ENCODE results near the gene PELI1.
"Not testable (repeated sequence)": the region's sequence is repeated elsewhere in the genome, so short reads cannot be mapped to it uniquely, and the experiment has no call there.

PELI1 gene

DNA sequence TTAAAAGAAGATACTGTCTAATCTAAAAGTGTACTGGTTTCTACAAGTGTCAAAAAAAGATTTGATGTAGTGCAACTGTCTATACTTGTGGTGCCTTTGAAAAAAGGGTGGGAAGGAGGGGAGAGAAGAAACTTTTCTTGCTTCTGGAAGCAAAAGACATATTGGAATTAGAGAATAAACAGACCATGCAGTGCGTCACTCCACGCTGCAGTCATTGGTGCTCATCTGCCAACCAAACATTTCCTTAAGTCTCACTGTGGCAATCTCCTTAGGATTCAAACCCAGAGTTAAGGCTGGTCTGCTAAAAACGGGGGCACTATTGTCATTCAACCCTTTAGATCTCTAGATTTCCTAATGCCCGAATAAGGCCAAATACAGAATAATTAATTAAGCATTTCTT is 50.9 kb downstream of the PELI1 start:
- in situ Hi-C loops (cut with MboI; ENCODE audit: low sequenced_read_pairs) = no loop called here

DNA sequence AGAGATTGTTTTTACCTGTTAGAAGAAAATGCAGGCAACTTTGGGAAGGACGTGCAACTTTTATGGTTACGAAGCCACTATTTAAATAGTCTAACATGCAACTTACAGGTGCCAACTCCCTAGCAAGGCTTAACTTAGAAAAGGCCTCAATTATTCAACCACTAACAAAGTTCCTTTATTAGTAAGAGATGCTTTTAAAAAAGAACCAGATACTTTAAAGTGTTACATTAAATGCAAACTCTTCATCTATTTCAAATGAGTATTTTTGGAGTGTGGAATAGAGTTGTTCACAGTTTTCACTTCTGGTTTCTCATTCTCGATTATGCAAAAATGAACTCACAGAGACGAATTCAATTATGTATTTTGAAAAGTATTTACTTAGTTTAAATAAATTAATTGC is 51.7 kb downstream of the PELI1 start:
- in situ Hi-C loops (cut with MboI; ENCODE audit: low sequenced_read_pairs) = no loop called here

GRCh38 chr2:64090264-64090663 is 54.0 kb downstream of the PELI1 start:
- in situ Hi-C loops (cut with MboI; ENCODE audit: low sequenced_read_pairs) = no loop called here

DNA sequence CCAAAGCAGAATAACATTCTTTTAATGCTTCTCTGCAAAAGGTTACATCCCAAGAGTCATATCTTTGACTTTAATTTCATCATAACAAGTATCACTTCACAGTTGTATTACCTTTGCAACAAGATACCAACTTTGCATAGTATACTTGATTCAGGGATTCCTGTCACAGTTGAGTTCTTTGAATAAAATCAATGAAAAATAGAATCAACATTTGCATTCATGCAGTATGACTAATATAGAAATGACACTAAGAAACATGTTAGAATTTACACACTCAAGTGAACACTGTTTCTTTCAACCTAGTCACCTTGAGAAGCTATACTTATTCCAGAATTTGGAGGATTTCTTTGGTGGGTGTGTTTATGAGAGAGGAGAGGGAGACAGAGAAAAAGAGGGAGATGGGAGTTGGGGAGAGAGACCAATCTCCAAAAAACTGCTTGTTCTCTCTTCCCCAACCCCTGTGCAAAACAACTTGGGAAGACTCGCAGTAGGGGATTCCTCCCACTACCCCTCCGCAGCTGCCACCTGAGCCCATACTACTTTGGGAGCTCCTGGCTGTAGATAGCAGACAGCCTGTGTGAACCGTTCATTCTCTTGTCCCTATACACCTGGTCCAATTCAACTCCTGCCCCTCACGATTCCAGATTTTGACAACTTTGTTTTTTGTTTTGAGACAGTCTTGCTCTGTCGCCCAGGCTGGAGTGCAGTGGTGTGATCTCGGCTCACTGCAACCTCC is 57.7 kb downstream of the PELI1 start:
- in situ Hi-C loops (cut with MboI; ENCODE audit: low sequenced_read_pairs) = no loop called here

GRCh38 chr2:64085936-64086335 is 58.3 kb downstream of the PELI1 start:
- in situ Hi-C loops (cut with MboI; ENCODE audit: low sequenced_read_pairs) = no loop called here

DNA sequence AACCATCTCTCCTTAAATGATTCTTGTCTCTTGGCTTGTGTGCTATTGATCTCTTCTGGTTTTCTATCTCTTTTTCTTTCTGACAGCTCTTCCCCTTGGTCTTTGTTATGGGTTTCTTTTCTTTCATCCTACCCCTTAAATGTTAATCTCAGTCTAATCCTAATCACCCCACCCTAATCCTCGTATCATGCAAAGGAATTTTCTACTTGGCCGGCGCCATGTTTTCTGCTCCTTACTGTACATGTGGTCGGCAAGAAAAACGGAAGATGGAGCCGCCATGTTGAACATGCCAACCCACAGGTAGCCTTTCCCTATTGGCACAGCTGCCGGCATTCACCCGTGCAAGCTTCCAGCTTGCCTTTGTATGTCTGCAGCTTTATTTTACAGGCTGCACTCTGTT is 63.2 kb downstream of the PELI1 start:
- in situ Hi-C loops (cut with MboI; ENCODE audit: low sequenced_read_pairs) = no loop called here

DNA sequence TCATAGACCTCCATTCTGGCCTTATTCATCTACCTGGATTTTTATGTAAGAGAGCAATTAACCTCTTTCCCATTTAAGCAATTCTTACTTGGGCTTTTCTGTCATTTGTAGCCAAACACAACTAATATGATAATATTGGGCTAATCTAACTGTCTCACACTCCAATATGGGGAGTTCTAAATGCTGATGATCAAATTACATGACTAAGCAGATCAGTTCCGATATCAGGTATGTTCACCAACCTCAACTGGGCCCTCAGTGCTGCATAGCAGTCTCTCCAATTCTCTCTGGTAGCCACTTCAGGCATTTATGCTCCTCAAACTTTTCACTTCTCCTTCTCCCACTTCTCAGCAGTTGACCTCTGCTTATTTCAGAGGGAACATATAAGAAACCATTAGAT is 64.0 kb downstream of the PELI1 start:
- in situ Hi-C loops (cut with MboI; ENCODE audit: low sequenced_read_pairs) = no loop called here

GRCh38 chr2:64079688-64080087 is 64.5 kb downstream of the PELI1 start:
- in situ Hi-C loops (cut with MboI; ENCODE audit: low sequenced_read_pairs) = not testable (repeated sequence)

DNA sequence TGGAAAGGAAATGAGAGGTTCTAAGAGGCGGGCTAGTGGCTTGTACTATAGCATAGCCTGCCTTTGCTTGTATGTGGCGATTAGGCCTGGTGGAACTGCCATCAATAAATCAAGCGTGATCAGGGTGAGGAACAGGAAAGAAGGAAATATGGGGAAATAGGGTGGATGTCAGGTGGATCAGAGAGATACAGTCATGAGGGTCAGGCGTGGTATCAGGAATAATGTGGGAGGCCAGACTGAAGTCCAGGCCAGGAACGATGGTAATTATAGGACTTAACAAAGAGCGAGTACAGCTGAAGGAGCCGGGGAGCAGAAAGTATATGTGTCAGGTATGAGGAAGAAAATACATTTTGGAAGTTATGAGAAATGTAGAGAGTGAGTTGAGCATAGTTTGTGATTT is 67.4 kb downstream of the PELI1 start:
- in situ Hi-C loops (cut with MboI; ENCODE audit: low sequenced_read_pairs) = not testable (repeated sequence)

DNA sequence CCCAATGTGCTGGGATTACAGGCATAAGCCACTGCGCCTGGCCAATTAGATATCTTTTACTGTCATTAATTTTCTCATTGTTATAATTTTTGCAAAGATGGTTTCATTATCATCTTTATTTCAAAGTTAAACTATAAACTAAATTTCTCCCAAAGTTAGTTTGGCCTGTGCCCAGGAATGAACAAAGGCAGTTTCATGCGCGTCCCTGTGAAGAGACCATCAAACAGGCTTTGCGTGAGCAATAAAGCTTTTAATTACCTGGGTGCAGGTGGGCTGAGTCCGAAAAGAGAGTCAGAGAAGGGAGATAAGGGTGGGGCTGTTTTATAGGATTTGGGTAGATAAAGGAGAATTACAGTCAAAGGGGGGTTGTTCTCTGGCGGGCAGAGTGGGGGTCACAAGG is 69.6 kb downstream of the PELI1 start:
- in situ Hi-C loops (cut with MboI; ENCODE audit: low sequenced_read_pairs) = loop anchor here (25.0 kb wide), 1 partner anchor 813 kb away; no protein-coding TSS in a partner anchor

- in situ Hi-C loops (cut with MboI; ENCODE audit: low sequenced_read_pairs) = loop anchor here (25.0 kb wide), 1 partner anchor 820 kb away; no protein-coding TSS in a partner anchor
Measured at GRCh38 chr2:64067326-64067725, 76.9 kb downstream of the PELI1 start.

GRCh38 chr2:64065516-64065915 is 78.7 kb downstream of the PELI1 start:
- in situ Hi-C loops (cut with MboI; ENCODE audit: low sequenced_read_pairs) = loop anchor here (25.0 kb wide), 1 partner anchor 822 kb away; no protein-coding TSS in a partner anchor

- in situ Hi-C loops (cut with MboI; ENCODE audit: low sequenced_read_pairs) = loop anchor here (25.0 kb wide), 1 partner anchor 823 kb away; no protein-coding TSS in a partner anchor
Measured at GRCh38 chr2:64063924-64064331, 80.3 kb downstream of the PELI1 start.

- in situ Hi-C loops (cut with MboI; ENCODE audit: low sequenced_read_pairs) = loop anchor here (25.0 kb wide), 1 partner anchor 824 kb away; no protein-coding TSS in a partner anchor
Measured at GRCh38 chr2:64063454-64063853, 80.8 kb downstream of the PELI1 start.

DNA sequence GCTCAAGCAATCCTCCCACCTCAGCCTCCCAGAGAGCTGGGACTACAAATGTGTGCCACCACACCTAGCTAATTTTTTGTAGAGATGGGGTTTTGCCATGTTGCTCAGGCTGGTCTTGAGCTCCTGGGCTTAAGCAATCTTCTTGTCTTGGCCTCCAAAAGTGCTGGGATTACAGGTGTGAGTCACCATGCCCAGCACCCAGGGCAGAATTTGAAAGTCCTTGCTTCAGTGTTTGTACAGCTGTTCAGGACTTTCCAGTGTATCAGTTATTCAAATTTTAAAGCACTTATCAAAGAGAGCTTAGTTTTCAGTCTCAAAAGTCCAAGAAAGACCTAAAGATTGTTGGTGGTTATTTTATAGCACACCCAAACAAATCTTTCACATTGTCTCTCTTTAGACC is 81.4 kb downstream of the PELI1 start:
- in situ Hi-C loops (cut with MboI; ENCODE audit: low sequenced_read_pairs) = loop anchor here (25.0 kb wide), 1 partner anchor 824 kb away; no protein-coding TSS in a partner anchor

DNA sequence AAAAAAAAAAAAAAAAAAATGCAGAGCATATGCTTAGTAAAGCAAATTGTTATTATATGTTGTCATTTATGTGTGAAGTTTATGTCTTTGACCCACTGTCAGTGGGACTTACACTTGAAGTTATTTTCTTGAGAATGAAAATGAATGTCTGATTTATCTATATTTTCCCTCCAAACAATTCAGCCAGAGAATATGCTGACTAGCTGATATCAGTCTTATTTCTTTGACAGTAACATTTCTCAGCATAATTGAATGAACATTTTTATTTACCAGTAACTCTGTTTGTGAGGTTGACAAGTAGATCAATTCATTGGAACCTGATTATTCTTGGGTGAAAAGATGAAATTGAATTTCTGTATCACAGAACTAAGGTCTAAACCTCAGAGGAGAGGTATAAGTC is 85.0 kb downstream of the PELI1 start:
- in situ Hi-C loops (cut with MboI; ENCODE audit: low sequenced_read_pairs) = loop anchor here (25.0 kb wide), 1 partner anchor 828 kb away; no protein-coding TSS in a partner anchor

- in situ Hi-C loops (cut with MboI; ENCODE audit: low sequenced_read_pairs) = loop anchor here (25.0 kb wide), 1 partner anchor 831 kb away; no protein-coding TSS in a partner anchor
Measured at GRCh38 chr2:64056021-64056420, 88.2 kb downstream of the PELI1 start.

DNA sequence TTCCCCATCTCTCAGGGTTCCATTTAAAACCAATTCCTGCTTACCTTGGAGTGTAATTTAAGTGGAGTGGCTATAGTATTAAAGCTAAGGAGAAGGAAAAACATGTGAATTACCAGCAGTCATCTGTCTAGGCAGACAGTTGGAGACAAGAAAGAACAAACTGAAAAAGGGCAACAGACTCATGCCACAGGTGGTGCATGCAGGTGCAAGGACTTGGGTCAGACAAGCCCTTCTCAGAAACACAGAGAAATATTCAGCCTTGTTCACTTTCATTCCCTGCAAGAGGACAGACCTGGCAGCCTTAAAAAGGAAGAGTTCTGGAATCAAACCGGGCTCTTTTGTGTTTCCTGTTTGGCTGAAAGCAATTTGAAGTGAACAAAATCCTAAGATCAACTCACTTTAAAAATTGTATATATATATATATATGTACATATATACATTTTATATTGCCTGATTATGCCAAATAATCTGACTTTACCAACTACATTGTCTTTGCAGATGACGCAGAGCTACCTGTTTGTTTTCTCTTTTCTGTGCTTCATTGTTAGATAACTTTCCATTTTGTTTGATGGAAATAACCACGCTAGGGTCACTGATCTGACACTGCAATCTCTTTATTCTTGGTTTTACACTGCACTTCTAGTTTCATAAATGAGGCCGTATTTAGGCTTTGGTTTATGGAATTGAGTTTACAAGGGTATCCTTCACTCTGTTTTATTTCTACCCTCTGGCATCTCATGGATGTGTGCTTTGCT is 89.9 kb downstream of the PELI1 start:
- in situ Hi-C loops (cut with MboI; ENCODE audit: low sequenced_read_pairs) = loop anchor here (25.0 kb wide), 1 partner anchor 833 kb away; no protein-coding TSS in a partner anchor

- in situ Hi-C loops (cut with MboI; ENCODE audit: low sequenced_read_pairs) = loop anchor here (25.0 kb wide), 1 partner anchor 835 kb away; no protein-coding TSS in a partner anchor
Measured at GRCh38 chr2:64052463-64053241, 91.6 kb downstream of the PELI1 start.

DNA sequence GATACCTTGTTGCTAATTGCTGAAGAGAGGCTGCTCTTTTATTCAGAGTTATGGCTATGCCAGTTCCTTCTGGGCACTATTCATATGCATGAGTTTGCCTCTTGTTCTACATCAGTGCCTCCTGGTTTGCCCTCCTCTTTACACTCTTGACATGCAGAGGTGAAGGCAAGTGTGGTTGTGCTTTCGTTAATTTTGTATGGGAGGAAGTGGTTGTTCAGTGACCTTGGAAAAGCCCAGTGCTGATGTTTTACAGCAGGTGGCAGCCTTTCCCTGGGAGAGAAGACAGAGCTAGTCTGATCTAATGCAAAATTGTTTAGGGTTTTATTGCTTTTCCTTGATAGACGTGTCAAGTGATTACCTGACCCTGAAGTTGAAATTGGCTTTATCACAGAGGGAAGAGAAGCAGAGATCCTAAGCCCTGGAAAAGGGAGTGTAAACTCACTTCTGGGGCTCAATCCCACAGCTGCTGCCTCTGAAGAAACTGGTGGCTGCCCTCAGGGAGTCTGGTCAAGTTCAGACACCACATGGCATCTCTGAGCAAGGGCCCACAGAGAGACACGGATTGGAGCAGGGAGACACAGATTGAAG is 94.5 kb downstream of the PELI1 start:
- in situ Hi-C loops (cut with MboI; ENCODE audit: low sequenced_read_pairs) = loop anchor here (5.0 to 25.0 kb wide), 2 partner anchors 283 to 838 kb away; no protein-coding TSS in a partner anchor
